ENCODE results near the gene PDCL3.

PDCL3 gene

GRCh38 chr2:100563407-100564247 is 834 bp downstream of the PDCL3 start:
- DNase-seq, result no peak

GRCh38 chr2:100568989-100569388 is 6.2 kb downstream of the PDCL3 start:
- no peak for DNase-seq

DNA sequence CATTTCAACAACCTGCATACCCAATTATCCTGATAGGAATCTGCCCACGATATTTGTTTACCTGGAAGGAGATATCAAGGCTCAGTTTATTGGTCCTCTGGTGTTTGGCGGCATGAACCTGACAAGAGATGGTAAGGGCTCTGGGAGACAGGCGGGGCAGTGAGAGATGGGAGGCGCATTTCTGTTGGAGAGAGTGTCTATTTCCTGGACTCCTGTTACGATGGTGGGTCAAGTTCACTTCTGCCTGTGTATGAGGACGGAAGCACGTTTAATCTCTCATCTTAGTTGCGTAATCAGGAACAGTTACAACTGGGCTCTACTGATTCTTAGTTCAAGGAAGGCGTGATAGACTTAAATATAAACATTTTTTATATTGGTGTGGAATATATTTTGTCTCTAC is 8.9 kb downstream of the PDCL3 start:
- DNase-seq, result no peak

DNA sequence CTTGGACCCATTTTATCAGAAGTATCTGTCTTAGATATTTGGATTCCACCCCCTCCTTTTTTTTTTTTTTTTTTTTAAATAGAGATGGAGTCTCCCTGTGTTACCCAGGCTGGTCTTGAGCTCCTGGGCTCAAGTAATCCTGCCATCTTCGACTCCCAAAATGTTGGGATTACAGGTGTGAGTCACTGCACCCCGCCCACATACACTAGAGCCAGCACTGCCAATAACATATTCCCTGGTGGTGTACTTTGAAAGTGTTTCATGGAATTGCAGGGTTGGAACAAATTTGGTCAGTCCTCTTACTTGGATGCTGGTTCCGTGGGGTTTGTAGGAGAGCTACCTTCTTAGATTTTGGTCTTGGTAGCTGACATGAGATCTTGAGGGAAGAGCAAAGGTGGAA is 15.0 kb downstream of the PDCL3 start:
- DNase-seq, result no peak

- DNase-seq, result no peak
These were observed 17.8 kb downstream of the PDCL3 start for GRCh38 chr2:100580367-100581276.

DNA sequence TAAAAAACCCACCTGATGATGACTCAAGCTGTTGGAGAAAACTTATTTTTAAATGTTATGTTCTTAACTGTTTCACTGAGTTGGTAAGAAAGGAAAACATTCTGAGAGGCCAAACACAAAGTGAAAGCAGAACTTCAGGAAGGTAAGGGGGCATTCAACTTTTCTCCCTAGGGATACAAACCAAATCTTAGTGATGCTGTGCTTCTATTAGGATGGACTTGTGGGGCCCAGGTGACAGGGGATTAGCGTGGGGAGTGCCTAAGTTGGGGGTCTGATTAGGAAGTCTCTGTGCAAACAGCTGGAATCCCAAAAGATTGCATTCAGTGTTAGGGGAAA is 18.5 kb downstream of the PDCL3 start:
- no peak for DNase-seq

DNA sequence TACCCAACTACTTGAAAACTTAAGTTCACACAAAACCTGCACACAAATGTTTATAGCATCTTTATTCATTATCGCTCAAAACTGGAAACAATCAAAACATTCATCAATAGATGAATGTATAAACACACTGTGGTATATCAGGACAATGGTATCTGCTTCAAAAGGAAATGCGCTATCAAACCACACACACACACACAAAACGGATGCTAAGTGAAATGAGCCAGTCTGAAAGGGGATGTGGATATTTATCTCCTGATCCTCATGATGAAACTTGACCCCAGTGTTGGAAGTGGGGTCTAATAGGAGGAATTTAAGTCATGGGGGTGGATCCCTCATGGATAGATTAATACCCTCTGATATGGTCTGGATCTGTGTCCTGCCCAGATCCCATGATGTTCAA is 22.0 kb downstream of the PDCL3 start:
- no peak for DNase-seq

DNA sequence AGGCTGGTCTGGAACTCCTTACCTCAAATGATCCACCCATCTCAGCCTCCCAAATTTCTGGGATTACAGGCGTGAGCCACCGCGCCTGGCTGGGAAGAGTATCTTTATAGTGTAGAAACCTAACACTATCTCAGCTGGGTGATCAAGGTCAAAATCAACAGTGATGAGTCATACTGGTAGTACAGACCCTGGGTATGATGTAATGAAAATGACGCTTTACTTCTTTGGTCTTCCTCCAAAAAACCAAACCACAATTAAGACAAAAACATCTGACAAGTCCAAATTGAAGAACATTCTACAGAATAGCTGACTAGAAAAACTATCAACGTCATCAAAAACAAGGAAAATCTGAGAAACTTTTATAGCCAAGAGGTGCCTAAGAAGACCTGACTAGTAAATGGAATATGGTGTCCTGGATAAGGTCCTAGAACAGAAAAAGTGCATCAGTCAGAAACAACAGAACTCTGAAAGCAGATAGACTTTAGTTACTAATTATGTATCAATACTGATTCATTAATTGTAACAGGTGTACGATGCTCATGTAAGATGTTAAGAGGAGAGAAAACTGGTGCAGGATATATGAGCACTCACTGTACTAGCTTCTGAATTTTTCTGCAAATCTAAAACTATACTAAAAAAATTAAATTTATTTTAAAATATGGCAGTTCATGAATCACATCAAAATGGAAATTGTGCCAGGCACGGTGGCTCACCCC is 25.4 kb downstream of the PDCL3 start:
- no peak for DNase-seq

- no peak for DNase-seq
These were observed 26.7 kb downstream of the PDCL3 start for GRCh38 chr2:100589527-100589926.

- no peak for DNase-seq
These were observed 29.4 kb downstream of the PDCL3 start for GRCh38 chr2:100592226-100592625.

DNA sequence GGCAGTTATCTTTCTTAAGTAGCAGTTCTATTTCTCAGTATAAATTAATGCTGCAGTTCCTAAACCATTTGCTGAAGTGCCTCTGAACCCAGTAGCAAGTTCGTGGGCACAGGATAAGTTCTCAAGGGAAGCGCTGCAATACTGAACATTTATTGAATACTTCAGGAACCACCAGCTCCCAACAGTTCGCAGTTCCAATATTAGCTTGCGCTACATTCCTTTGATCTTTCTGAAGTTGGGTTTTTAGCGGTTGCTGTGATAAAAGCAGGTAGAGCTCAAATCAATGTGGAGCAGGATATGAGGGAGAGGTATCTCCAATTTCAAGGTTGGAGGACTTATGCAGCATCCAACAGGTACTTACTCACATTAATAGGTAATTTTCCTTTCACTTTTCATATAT is 33.7 kb downstream of the PDCL3 start:
- no peak for DNase-seq

DNA sequence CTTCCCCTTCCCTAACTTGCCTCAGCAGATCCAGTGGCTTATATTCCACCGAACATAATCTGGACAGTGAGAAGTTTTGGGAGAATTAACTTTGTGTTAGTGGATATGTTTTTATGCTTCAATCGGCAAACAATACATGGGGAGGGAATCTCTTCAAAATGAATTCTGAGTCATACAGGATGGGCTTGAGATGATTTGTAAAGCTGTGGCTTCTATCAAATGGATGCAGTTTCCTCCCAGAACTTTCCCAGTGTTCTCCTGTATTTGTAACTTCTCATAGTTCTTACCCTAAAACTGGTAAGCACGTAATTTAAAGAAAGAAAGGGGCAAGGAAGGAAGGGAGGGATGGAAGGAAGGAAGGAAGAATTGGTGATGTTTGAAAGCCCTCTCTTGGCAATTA is 36.8 kb downstream of the PDCL3 start:
- DNase-seq, result no peak

GRCh38 chr2:100601661-100602060 is 38.9 kb downstream of the PDCL3 start:
- DNase-seq, result no peak

DNA sequence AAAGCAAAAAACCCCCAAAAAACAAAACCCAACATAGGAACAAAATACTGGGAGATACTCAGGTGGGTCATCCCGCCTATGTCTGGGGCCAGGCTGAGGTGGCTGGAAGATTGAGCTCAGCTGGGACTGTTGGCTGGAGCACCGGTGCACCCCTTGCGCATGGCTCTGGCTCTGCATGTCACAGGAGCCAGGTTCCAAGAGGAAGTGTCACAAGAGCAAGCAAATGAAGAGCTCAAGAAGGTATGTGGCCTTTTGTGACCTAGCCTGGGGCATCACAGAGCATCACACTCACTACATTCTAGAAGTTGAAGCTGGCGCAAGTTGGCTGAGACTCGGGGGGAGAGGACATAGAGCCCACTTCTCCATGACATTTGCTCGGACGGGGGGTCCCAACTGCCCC is 40.6 kb downstream of the PDCL3 start:
- DNase-seq, result no peak

DNA sequence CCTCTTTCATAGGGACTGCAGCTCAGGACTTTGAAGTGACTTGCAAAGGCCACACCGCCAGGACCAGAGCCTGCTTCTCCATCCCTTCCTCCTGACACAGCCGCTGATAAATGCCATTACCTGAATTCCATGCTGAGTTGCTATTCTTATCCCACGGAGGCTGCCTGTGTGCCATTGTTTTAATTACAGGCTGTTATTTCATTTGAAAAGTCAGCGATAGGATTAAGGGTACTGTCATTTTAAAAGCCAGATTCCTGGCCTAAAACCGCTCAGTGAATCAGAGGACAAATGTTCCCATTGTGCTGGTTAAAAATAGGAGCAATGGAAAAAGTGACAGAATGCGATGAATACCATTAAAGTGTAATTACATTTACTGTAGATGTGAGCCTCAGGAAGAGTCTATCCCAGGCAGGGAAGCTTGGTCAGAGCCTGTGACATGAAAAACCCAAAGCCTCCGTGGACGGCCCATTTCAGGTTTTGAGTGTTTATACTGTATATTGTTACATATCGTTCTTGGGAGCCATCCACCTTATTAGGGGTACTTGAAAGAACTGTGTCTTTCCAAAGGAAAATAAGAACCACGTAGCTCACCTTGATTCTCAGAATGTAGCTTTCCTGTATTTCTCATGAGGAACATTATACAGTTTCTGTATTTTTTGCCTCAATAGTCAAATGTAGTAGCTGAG is 41.3 kb downstream of the PDCL3 start:
- no peak for DNase-seq

DNA sequence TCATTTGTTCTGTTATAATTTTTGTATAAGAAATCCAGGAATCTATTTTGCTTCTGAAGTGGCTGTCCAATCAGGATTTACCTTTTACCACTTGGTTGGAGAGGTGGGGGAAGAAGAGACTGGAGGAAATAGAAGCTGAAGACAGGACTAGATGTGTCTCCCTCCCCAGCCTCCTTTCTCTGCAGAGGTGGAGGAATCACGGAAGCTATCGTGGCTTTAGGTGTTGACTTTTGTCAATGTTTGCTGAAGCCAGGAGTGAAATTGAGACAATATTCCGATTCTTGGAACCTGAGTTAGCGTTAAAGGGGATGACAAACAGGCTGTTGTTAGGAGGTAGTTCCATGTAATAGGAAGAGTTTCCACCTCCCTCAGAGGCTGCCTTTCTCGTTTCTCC is 43.5 kb downstream of the PDCL3 start:
- no peak for DNase-seq

GRCh38 chr2:100606726-100607343 is 44.0 kb downstream of the PDCL3 start:
- peak; percentile 5 for DNase-seq

DNA sequence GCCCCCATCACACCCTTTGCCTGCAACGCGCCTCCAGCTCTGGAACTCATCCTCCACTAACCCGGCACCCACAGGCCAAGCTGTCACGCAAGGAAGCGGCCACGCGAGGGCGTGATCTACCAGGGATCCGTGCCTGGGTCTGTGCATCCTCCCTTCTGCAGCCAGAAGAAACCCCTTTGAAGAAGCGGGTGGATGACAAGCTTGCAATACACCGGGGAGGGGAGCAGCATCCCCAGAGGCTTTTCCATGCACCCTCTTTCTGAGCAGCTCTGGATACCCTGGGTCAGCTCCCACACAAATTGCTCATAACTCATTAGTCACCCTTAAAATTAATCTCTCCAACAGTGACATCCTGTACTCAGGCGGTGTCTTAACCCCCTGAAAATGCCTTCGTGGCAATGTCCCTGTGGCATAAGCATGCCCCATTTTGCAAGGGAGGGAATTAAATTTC is 47.6 kb downstream of the PDCL3 start:
- peak; percentile 31 for DNase-seq

DNA sequence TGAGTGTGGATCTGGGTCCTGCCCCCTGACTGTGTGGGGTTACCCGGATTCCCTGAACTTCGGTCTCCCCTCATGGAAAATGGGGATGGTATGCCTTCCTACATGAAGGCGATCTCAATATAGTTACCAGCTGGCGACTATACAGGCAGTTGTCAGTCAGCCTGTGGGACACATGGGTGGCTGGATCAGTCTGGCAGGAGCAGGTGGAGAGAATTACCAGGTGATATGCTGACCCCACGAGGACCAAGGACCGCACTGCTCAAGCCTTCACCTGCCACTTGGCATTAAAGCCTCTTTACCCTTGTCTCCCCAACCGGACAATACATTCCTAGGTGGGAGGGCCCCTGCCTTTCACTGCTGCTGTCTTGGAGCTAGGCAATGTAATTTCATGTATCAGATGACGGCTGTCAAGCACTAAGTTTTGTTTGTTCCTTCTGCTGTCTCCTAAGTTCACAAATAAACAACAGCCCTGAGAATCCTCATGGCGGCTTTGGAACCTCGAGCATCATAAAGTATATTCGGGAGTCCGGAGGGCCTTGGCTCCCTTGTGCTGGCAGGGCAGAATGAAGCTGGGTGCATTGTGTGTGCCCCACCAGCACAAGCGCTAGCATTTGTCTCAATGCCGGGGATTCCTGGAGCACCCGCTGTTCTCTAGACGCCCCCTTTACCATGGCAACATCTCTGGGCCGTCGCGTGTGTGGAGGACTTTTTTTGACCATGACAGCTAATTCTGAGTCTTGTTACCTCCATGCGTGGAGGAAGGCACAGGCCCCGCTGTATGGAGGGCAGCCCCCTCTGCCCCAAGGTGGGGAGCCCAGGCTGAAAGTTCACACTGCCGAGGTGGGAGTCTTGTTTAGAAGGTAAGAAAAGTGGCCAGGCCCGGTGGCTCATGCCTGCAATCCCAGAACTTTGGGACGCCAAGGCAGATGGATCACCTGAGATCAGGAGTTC is 48.6 kb downstream of the PDCL3 start:
- no peak for DNase-seq

GRCh38 chr2:100612388-100613000 is 49.7 kb downstream of the PDCL3 start:
- DNase-seq, result no peak

GRCh38 chr2:100613719-100614118 is 50.9 kb downstream of the PDCL3 start:
- DNase-seq, result no peak

All from NCI-H748 treated with DMSO at 0.1 percent for 48 hours (cell line).